HepG2 (cell line): ENCODE data around the gene SIK3. TPM values are rescaled to one million over a fixed set of nuclear protein-coding genes. Genes with fewer than 3 reads are reported as not detected.
A peak's percentile ranks its signal among the peaks of the same experiment; 100 is the strongest.

ENCODE experiments used
- E2F1 ChIP-seq: sonication (generic); formaldehyde crosslinking; IDR thresholded peaks from 2 replicates; pipeline ENCODE4 v1.5.0; 2020; ENCODE audit warnings: missing genetic modification reagents
- EED ChIP-seq: sonication (generic); formaldehyde crosslinking; IDR thresholded peaks from 2 replicates; pipeline ENCODE4 v1.5.0; 2020; ENCODE audit warnings: mild to moderate bottlenecking, missing genetic modification reagents
- FOXA1 ChIP-seq, 2 experiments: fragments of 450-650 bp in 1 of 2; sonication (generic) in 1 of 2; formaldehyde crosslinking in 1 of 2; IDR thresholded peaks; 2 replicates each; pipeline versions ENCODE4 v1.4.0 to v1.6.1; 2016 to 2020; ENCODE audit warnings: missing genetic modification reagents in 1 of 2
- JARID2 ChIP-seq: sonication (generic); formaldehyde crosslinking; IDR thresholded peaks from 2 replicates; pipeline ENCODE4 v1.8.1; 2023; ENCODE audit warnings: missing genetic modification reagents, inconsistent platforms; ENCODE audit not compliant: insufficient replicate concordance
- MED1 ChIP-seq: sonication (generic); formaldehyde crosslinking; IDR thresholded peaks from 2 replicates; pipeline ENCODE4 v1.4.0; 2020; ENCODE audit warnings: missing genetic modification reagents
- NAIF1 ChIP-seq: sonication (generic); formaldehyde crosslinking; IDR thresholded peaks from 2 replicates; pipeline ENCODE4 v1.5.0; 2020; ENCODE audit warnings: mild to moderate bottlenecking, missing genetic modification reagents, borderline replicate concordance
- NCOR1 ChIP-seq: fragments of 200-600 bp; sonication (generic); IDR thresholded peaks from 2 replicates; pipeline ENCODE4 v1.7.0; 2017; ENCODE audit warnings: antibody characterized with exemption, low read length, borderline replicate concordance
- NFIB ChIP-seq: sonication (generic); formaldehyde crosslinking; IDR thresholded peaks from 2 replicates; pipeline ENCODE4 v1.9.0; 2021; ENCODE audit warnings: missing genetic modification reagents, mild to moderate bottlenecking, borderline replicate concordance
- NR2F1 ChIP-seq, 2 experiments: fragments of 450-650 bp in 1 of 2; formaldehyde crosslinking in 1 of 2; IDR thresholded peaks; 2 replicates each; pipeline versions ENCODE4 v1.5.0 to v1.6.1; 2016 to 2020; ENCODE audit warnings: mild to moderate bottlenecking in 1 of 2, missing compliant biosample characterization in 1 of 2, missing genetic modification reagents in 1 of 2, moderate library complexity in 1 of 2
- NR2F6 ChIP-seq, 2 experiments: IDR thresholded peaks; 2 replicates each; pipeline ENCODE4 v1.6.1; 2016; ENCODE audit warnings: antibody characterized with exemption in 1 of 2, mild to moderate bottlenecking in 1 of 2
- RCOR2 ChIP-seq: IDR thresholded peaks from 2 replicates; pipeline ENCODE4 v1.6.1; 2016; ENCODE audit warnings: missing biosample characterization, missing genetic modification reagents
- SIX4 ChIP-seq: sonication (generic); formaldehyde crosslinking; IDR thresholded peaks from 2 replicates; pipeline ENCODE4 v1.4.0; 2020; ENCODE audit warnings: missing genetic modification reagents
- SMAD9 ChIP-seq: sonication (generic); formaldehyde crosslinking; IDR thresholded peaks from 2 replicates; pipeline ENCODE4 v1.5.1; 2020; ENCODE audit warnings: mild to moderate bottlenecking, missing genetic modification reagents
- ZBTB42 ChIP-seq: sonication (generic); formaldehyde crosslinking; IDR thresholded peaks from 2 replicates; pipeline ENCODE4 v1.5.0; 2020; ENCODE audit warnings: mild to moderate bottlenecking, missing genetic modification reagents
- ZFP36L1 ChIP-seq: sonication (generic); formaldehyde crosslinking; IDR thresholded peaks from 2 replicates; pipeline ENCODE4 v1.8.0; 2022; ENCODE audit warnings: mild to moderate bottlenecking, missing genetic modification reagents, moderate library complexity
- ZNF160 ChIP-seq: sonication (generic); formaldehyde crosslinking; IDR thresholded peaks from 2 replicates; pipeline ENCODE4 v1.8.0; 2022; ENCODE audit warnings: mild to moderate bottlenecking, inconsistent platforms, missing genetic modification reagents
- ZNF232 ChIP-seq: sonication (generic); formaldehyde crosslinking; IDR thresholded peaks from 2 replicates; pipeline ENCODE4 v1.4.0; 2020; ENCODE audit warnings: missing genetic modification reagents, borderline replicate concordance
- ZNF326 ChIP-seq: sonication (generic); formaldehyde crosslinking; IDR thresholded peaks from 2 replicates; pipeline ENCODE4 v1.4.0; 2020; ENCODE audit warnings: missing genetic modification reagents, borderline replicate concordance
- ZNF432 ChIP-seq: sonication (generic); formaldehyde crosslinking; IDR thresholded peaks from 2 replicates; pipeline ENCODE4 v1.5.0; 2020; ENCODE audit warnings: missing genetic modification reagents, mild to moderate bottlenecking, borderline replicate concordance
- ZNF546 ChIP-seq: sonication (generic); formaldehyde crosslinking; conservative IDR thresholded peaks from 2 replicates; pipeline ENCODE4 v1.8.1; 2023; ENCODE audit warnings: mild to moderate bottlenecking, missing genetic modification reagents
- ZNF639 ChIP-seq: conservative IDR thresholded peaks from 2 replicates; pipeline ENCODE4 v1.6.1; 2018; ENCODE audit warnings: missing genetic modification reagents
- ZNF660 ChIP-seq: sonication (generic); formaldehyde crosslinking; IDR thresholded peaks from 2 replicates; pipeline ENCODE4 v1.5.1; 2020; ENCODE audit warnings: mild to moderate bottlenecking, low read depth, missing genetic modification reagents, borderline replicate concordance
- ZNF770 ChIP-seq: sonication (generic); formaldehyde crosslinking; IDR thresholded peaks from 2 replicates; pipeline ENCODE4 v1.5.0; 2020; ENCODE audit warnings: mild to moderate bottlenecking, missing genetic modification reagents
- ZNF784 ChIP-seq: sonication (generic); formaldehyde crosslinking; IDR thresholded peaks from 2 replicates; pipeline ENCODE4 v1.5.1; 2020; ENCODE audit warnings: missing genetic modification reagents, mild to moderate bottlenecking, borderline replicate concordance
- ZSCAN20 ChIP-seq: sonication (generic); formaldehyde crosslinking; IDR thresholded peaks from 2 replicates; pipeline ENCODE4 v1.4.0; 2020; ENCODE audit warnings: missing genetic modification reagents, mild to moderate bottlenecking, borderline replicate concordance
- polyA plus RNA-seq, 8 experiments: library from polyadenylated mRNA; depleted of rRNA in 3 of 8; stranded (reverse) in 7 of 8; unstranded in 1 of 8; fragments of >200 nt; fragmentation: Illumina TruSeq in 4 of 8; extraction: Trizol in 4 of 8; gene quantifications; 2 replicates each; pipeline versions ENCODE4 v1.2.1 to v1.2.3, GENCODE V29; 2011 to 2016; ENCODE audit warnings: low read depth in 4 of 8, missing spikeins in 1 of 8, mixed read lengths in 1 of 8; ENCODE audit not compliant: insufficient read depth in 1 of 8
- total RNA-seq, 5 experiments: library from RNA; depleted of rRNA; stranded (reverse); fragments of >200 nt; fragmentation: Illumina TruSeq; extraction: Trizol; gene quantifications; 2 replicates each; pipeline ENCODE4 v1.2.3, GENCODE V29; 2016; ENCODE audit warnings: low read depth in 1 of 5

SIK3 gene
- total and polyA plus RNA-seq, 2 of the 13 experiments (the other 11 are each of a cell fraction or from before 2014, with no cell fraction given) = 5.7 to 9.8 TPM

- TF ChIP-seq E2F1 (peak; percentile 51; the same call in 1 of the 2 replicates), ZNF770 (CRISPR knock-in tag) (no peak; the same call in 1 of the 2 replicates), ZSCAN20 (CRISPR knock-in tag) (no peak), JARID2 (CRISPR knock-in tag) (no peak), ZNF326 (CRISPR knock-in tag) (no peak), ZNF639 (CRISPR knock-in tag) (no peak), NR2F6 (IDR thresholded peaks at IDR 0.05) (peak; percentile 99), NR2F6 (CRISPR knock-in tag; IDR thresholded peaks at IDR 0.05) (peak; percentile 99), NR2F1 (CRISPR knock-in tag; IDR thresholded peaks at IDR 0.05) (peak; percentile 97 to 98), SMAD9 (no peak), NAIF1 (CRISPR knock-in tag) (no peak), ZNF660 (CRISPR knock-in tag) (no peak), FOXA1 (IDR thresholded peaks at IDR 0.05) (no peak), FOXA1 (CRISPR knock-in tag; IDR thresholded peaks at IDR 0.05) (no peak), MED1 (CRISPR knock-in tag) (peak; percentile 99), ZNF232 (CRISPR knock-in tag) (no peak), ZFP36L1 (CRISPR knock-in tag) (peak; percentile 96), ZNF160 (CRISPR knock-in tag) (peak; percentile 71; the same call in 1 of the 2 replicates), RCOR2 (CRISPR knock-in tag) (peak; percentile 99), ZNF432 (CRISPR knock-in tag) (no peak), ZNF546 (CRISPR knock-in tag) (no peak), ZNF784 (peak; percentile 43; the same call in 1 of the 2 replicates), EED (no peak), ZBTB42 (CRISPR knock-in tag) (no peak; the same call in 1 of the 2 replicates), NCOR1 (peak; percentile 92), SIX4 (CRISPR knock-in tag) (peak; percentile 37; the same call in 1 of the 2 replicates), NFIB (CRISPR knock-in tag) (no peak)
Observed at GRCh38 chr11:116826751-116827431, 271.3 kb downstream of the SIK3 start (continued).
